ENCODE results near the gene H19.

The H19 gene

DNA sequence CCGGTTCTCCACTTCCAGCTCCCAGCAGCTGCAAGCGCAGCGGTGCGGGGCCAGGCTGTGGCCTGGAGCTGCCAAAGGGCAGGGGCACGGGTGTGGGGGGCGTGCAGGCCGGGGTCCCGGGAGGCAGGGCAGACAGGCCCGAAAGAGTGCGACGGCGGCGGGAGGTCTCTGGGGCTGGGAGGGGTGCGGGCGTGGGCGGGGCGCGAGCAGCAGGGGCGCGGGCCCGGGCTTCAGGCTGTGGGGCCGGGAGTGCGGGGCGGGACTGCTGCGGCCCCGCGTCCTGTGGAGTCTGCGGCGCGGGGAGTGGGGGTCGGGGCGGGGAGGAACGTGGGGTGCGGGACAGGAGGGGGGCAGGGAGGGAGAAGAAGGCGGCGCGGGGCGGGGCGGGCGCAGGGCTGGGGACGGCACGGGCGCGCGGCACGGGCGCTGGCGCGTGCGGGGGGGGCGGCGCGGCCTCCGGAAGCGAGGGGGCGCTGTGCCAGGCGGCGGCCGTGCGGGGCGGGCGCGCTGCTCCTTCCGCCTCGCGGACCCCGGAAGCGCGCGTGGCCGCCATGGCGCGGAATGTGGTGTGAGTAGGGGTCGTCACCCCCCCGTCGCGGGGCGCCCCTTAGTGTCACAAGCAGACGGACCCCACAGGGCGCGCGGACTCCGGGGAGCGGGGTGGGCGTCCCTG is 50.7 kb downstream of the H19 start, which contains the start of gene MRPL23:
MRPL23 (plus strand) TSS at position 521 of the 673 bp plus-strand sequence; CDS start at position 552, 31 bp downstream.
- no peak for DNase-seq
